ENCODE results near the gene PCDHGC3.

PCDHGC3 gene

GRCh38 chr5:141523991-141524390 is 48.2 kb downstream of the PCDHGC3 start:
- 89 to 92% methylated on average over 8 of the region's 8 CpGs for WGBS, 2 experiments
- no peaks in the 10 kb centered on the region for H3K9me3 ChIP-seq (ENCODE audit: control insufficient read depth, low read length)
- H3K27me3 ChIP-seq (ENCODE audit: control insufficient read depth, insufficient read depth, low read length, poor library complexity, severe bottlenecking) = no peaks in the 10 kb centered on the region
- H3K4me3 ChIP-seq (ENCODE audit: insufficient read depth, low read depth, low read length) = no peak overlapping the region
- peak overlapping the region; percentile 38 for H3K27ac ChIP-seq (ENCODE audit: insufficient read depth, low read depth, low read length, poor library complexity, severe bottlenecking)
- peaks cover 37% of the 10 kb centered on the region for H3K4me1 ChIP-seq (ENCODE audit: control insufficient read depth, insufficient read depth, low read length)
- H3K36me3 ChIP-seq (ENCODE audit: control insufficient read depth, insufficient read depth, low read length) = peaks cover 19% of the 10 kb centered on the region

GRCh38 chr5:141524604-141525597 is 49.1 kb downstream of the PCDHGC3 start:
- no peak overlapping the region for H3K4me3 ChIP-seq (ENCODE audit: insufficient read depth, low read depth, low read length)
- 21 to 38% methylated on average over 10 to 12 of the region's 12 CpGs for WGBS, 2 experiments
- H3K27ac ChIP-seq (ENCODE audit: insufficient read depth, low read depth, low read length, poor library complexity, severe bottlenecking) = peak overlapping the region; percentile 56
- H3K36me3 ChIP-seq (ENCODE audit: control insufficient read depth, insufficient read depth, low read length) = peaks cover 14% of the 10 kb centered on the region
- no peaks in the 10 kb centered on the region for H3K27me3 ChIP-seq (ENCODE audit: control insufficient read depth, insufficient read depth, low read length, poor library complexity, severe bottlenecking)
- no peaks in the 10 kb centered on the region for H3K9me3 ChIP-seq (ENCODE audit: control insufficient read depth, low read length)
- peaks cover 37% of the 10 kb centered on the region for H3K4me1 ChIP-seq (ENCODE audit: control insufficient read depth, insufficient read depth, low read length)

GRCh38 chr5:141525653-141526052 is 49.9 kb downstream of the PCDHGC3 start:
- Histone ChIP-seq H3K27me3 (ENCODE audit: control insufficient read depth, insufficient read depth, low read length, poor library complexity, severe bottlenecking) (no peaks in the 10 kb centered on the region), H3K4me1 (ENCODE audit: control insufficient read depth, insufficient read depth, low read length) (peaks cover 37% of the 10 kb centered on the region), H3K27ac (ENCODE audit: insufficient read depth, low read depth, low read length, poor library complexity, severe bottlenecking) (peak overlapping the region; percentile 56), H3K9me3 (ENCODE audit: control insufficient read depth, low read length) (no peaks in the 10 kb centered on the region), H3K36me3 (ENCODE audit: control insufficient read depth, insufficient read depth, low read length) (peaks cover 6% of the 10 kb centered on the region), H3K4me3 (ENCODE audit: insufficient read depth, low read depth, low read length) (no peak overlapping the region)
- WGBS, 2 experiments = 92 to 97% methylated on average over 7 of the region's 7 CpGs

DNA sequence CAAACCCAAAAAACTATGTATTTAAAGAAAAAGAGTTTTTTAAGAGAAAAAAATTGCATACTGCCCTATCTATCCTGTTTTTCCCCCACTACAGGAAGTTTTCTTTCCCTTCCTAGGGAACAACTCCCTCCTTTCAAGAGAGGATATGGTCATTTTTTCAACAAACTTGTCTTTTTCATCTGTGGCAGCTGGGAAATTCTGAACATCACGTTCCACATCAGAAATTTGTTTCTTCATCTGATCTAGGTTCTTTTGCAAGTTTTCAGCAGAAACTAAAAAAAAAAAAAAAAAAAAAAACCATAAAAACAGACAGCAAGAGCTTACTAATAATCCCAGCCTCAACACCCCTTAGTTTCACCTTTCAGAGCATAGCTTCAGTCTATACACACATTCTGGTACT is 51.7 kb downstream of the PCDHGC3 start:
- H3K27me3 ChIP-seq (ENCODE audit: control insufficient read depth, insufficient read depth, low read length, poor library complexity, severe bottlenecking) = no peaks in the 10 kb centered on the region
- H3K9me3 ChIP-seq (ENCODE audit: control insufficient read depth, low read length) = no peaks in the 10 kb centered on the region
- H3K4me1 ChIP-seq (ENCODE audit: control insufficient read depth, insufficient read depth, low read length) = peaks cover 20% of the 10 kb centered on the region
- no peak overlapping the region for H3K27ac ChIP-seq (ENCODE audit: insufficient read depth, low read depth, low read length, poor library complexity, severe bottlenecking)
- whole genome bisulfite sequencing, 2 experiments = 89 to 100% methylated on average over 1 of the region's 1 CpG
- H3K36me3 ChIP-seq (ENCODE audit: control insufficient read depth, insufficient read depth, low read length) = peaks cover 6% of the 10 kb centered on the region
- no peak overlapping the region for H3K4me3 ChIP-seq (ENCODE audit: insufficient read depth, low read depth, low read length)
